OCI-LY7 (cell line): ENCODE measurements around the gene RFNG.

ENCODE experiments used
- CTCF ChIP-seq: fragments of 200-600 bp; sonication (generic); conservative IDR thresholded peaks from 2 replicates; pipeline ENCODE4 v1.5.1; 2014; ENCODE audit warnings: mild to moderate bottlenecking, antibody characterized with exemption, low read length, moderate library complexity, mixed read lengths
- EZH2phosphoT487 ChIP-seq: fragments of 200-600 bp; sonication (generic); IDR thresholded peaks from 2 replicates; pipeline ENCODE4 v1.6.1; 2018; ENCODE audit warnings: low read depth, borderline replicate concordance, mild to moderate bottlenecking, mixed run types, antibody characterized with exemption, low read length, moderate library complexity, mixed read lengths

- TF ChIP-seq CTCF (no peak), EZH2phosphoT487 (no peak)
Observed at GRCh38 chr17:82092628-82092994, 41.0 kb upstream of the RFNG start.
